ENCODE data around the gene SGMS1.
"Not testable (repeated sequence)": the region's sequence is repeated elsewhere in the genome, so short reads cannot be mapped to it uniquely, and the experiment has no call there.

SGMS1 gene

GRCh38 chr10:50382576-50383023 is 241.2 kb downstream of the SGMS1 start:
- H3K4me1 Mint-ChIP-seq (ENCODE audit: low read depth) = peaks cover 3% of the 10 kb centered on the region
- H3K4me3 Mint-ChIP-seq = no peak overlapping the region
- H3K27me3 Mint-ChIP-seq = no peaks in the 10 kb centered on the region
- no peaks in the 10 kb centered on the region for H3K9me3 Mint-ChIP-seq (ENCODE audit: low read depth)
- peaks cover 8% of the 10 kb centered on the region for H3K36me3 Mint-ChIP-seq
- no peak overlapping the region for H3K27ac Mint-ChIP-seq

- Mint-ChIP-seq H3K4me3 (no peak overlapping the region), H3K4me1 (ENCODE audit: low read depth) (peaks cover 10% of the 10 kb centered on the region), H3K36me3 (peaks cover 15% of the 10 kb centered on the region), H3K9me3 (ENCODE audit: low read depth) (no peaks in the 10 kb centered on the region), H3K27me3 (no peaks in the 10 kb centered on the region), H3K27ac (no peak overlapping the region)
Measured at GRCh38 chr10:50381642-50382041, 242.1 kb downstream of the SGMS1 start.

- Mint-ChIP-seq H3K27ac (no peak overlapping the region), H3K36me3 (peaks cover 13% of the 10 kb centered on the region), H3K9me3 (ENCODE audit: low read depth) (no peaks in the 10 kb centered on the region), H3K27me3 (no peaks in the 10 kb centered on the region), H3K4me1 (ENCODE audit: low read depth) (peaks cover 16% of the 10 kb centered on the region), H3K4me3 (no peak overlapping the region)
Measured at GRCh38 chr10:50379616-50380015, 244.1 kb downstream of the SGMS1 start.

GRCh38 chr10:50375745-50376144 is 248.0 kb downstream of the SGMS1 start:
- peaks cover 15% of the 10 kb centered on the region for H3K36me3 Mint-ChIP-seq
- no peaks in the 10 kb centered on the region for H3K27me3 Mint-ChIP-seq

GRCh38 chr10:50375051-50375452 is 248.7 kb downstream of the SGMS1 start:
- H3K27ac Mint-ChIP-seq = no peak overlapping the region
- no peaks in the 10 kb centered on the region for H3K27me3 Mint-ChIP-seq
- no peaks in the 10 kb centered on the region for H3K9me3 Mint-ChIP-seq (ENCODE audit: low read depth)
- peaks cover 16% of the 10 kb centered on the region for H3K36me3 Mint-ChIP-seq
- peaks cover 16% of the 10 kb centered on the region for H3K4me1 Mint-ChIP-seq (ENCODE audit: low read depth)
- H3K4me3 Mint-ChIP-seq = no peak overlapping the region

More at GRCh38 chr10:50375745-50376144, 248.0 kb downstream of the SGMS1 start:
- H3K9me3 Mint-ChIP-seq (ENCODE audit: low read depth) = no peaks in the 10 kb centered on the region
- no peak overlapping the region for H3K27ac Mint-ChIP-seq
- no peak overlapping the region for H3K4me3 Mint-ChIP-seq
- peaks cover 16% of the 10 kb centered on the region for H3K4me1 Mint-ChIP-seq (ENCODE audit: low read depth)

- Mint-ChIP-seq H3K9me3 (ENCODE audit: low read depth) (no peaks in the 10 kb centered on the region), H3K4me1 (ENCODE audit: low read depth) (peaks cover 16% of the 10 kb centered on the region), H3K36me3 (peaks cover 18% of the 10 kb centered on the region), H3K27ac (no peak overlapping the region), H3K27me3 (no peaks in the 10 kb centered on the region), H3K4me3 (no peak overlapping the region)
Measured at GRCh38 chr10:50373821-50374501, 249.8 kb downstream of the SGMS1 start.

- H3K9me3 Mint-ChIP-seq (ENCODE audit: low read depth) = no peaks in the 10 kb centered on the region
- no peak overlapping the region for H3K27ac Mint-ChIP-seq
- peaks cover 2% of the 10 kb centered on the region for H3K4me1 Mint-ChIP-seq (ENCODE audit: low read depth)
- no peaks in the 10 kb centered on the region for H3K27me3 Mint-ChIP-seq
- no peak overlapping the region for H3K4me3 Mint-ChIP-seq
- peaks cover 23% of the 10 kb centered on the region for H3K36me3 Mint-ChIP-seq
Measured at GRCh38 chr10:50369931-50370330, 253.8 kb downstream of the SGMS1 start.

- no peaks in the 10 kb centered on the region for H3K27me3 Mint-ChIP-seq
- H3K4me1 Mint-ChIP-seq (ENCODE audit: low read depth) = peaks cover 8% of the 10 kb centered on the region
- H3K36me3 Mint-ChIP-seq = peaks cover 37% of the 10 kb centered on the region
Measured at GRCh38 chr10:50367732-50368131, 256.0 kb downstream of the SGMS1 start.

GRCh38 chr10:50366421-50366820 is 257.3 kb downstream of the SGMS1 start:
- H3K4me3 Mint-ChIP-seq; H3K9me3 Mint-ChIP-seq (ENCODE audit: low read depth); H3K27me3 Mint-ChIP-seq; H3K27ac Mint-ChIP-seq: not testable (repeated sequence)
- H3K4me1 Mint-ChIP-seq (ENCODE audit: low read depth) = peaks cover 12% of the 10 kb centered on the region
- H3K36me3 Mint-ChIP-seq = peaks cover 38% of the 10 kb centered on the region

More at GRCh38 chr10:50367732-50368131, 256.0 kb downstream of the SGMS1 start:
- H3K27ac Mint-ChIP-seq = no peak overlapping the region
- H3K4me3 Mint-ChIP-seq = no peak overlapping the region
- no peaks in the 10 kb centered on the region for H3K9me3 Mint-ChIP-seq (ENCODE audit: low read depth)

- not testable (repeated sequence) for H3K4me3 Mint-ChIP-seq; H3K27me3 Mint-ChIP-seq; H3K27ac Mint-ChIP-seq; H3K9me3 Mint-ChIP-seq (ENCODE audit: low read depth)
- peaks cover 12% of the 10 kb centered on the region for H3K4me1 Mint-ChIP-seq (ENCODE audit: low read depth)
- peaks cover 36% of the 10 kb centered on the region for H3K36me3 Mint-ChIP-seq
Measured at GRCh38 chr10:50364730-50365129, 259.0 kb downstream of the SGMS1 start.

GRCh38 chr10:50362547-50363125 is 261.1 kb downstream of the SGMS1 start:
- peaks cover 17% of the 10 kb centered on the region for H3K4me1 Mint-ChIP-seq (ENCODE audit: low read depth)
- no peak overlapping the region for H3K27ac Mint-ChIP-seq
- no peaks in the 10 kb centered on the region for H3K27me3 Mint-ChIP-seq
- peaks cover 34% of the 10 kb centered on the region for H3K36me3 Mint-ChIP-seq
- H3K9me3 Mint-ChIP-seq (ENCODE audit: low read depth) = no peaks in the 10 kb centered on the region
- H3K4me3 Mint-ChIP-seq = no peak overlapping the region

- H3K27ac Mint-ChIP-seq = no peak overlapping the region
- H3K27me3 Mint-ChIP-seq = no peaks in the 10 kb centered on the region
- H3K4me3 Mint-ChIP-seq = no peak overlapping the region
- no peaks in the 10 kb centered on the region for H3K9me3 Mint-ChIP-seq (ENCODE audit: low read depth)
- H3K36me3 Mint-ChIP-seq = peaks cover 29% of the 10 kb centered on the region
- peaks cover 17% of the 10 kb centered on the region for H3K4me1 Mint-ChIP-seq (ENCODE audit: low read depth)
Measured at GRCh38 chr10:50361946-50362345, 261.8 kb downstream of the SGMS1 start.

- H3K9me3 Mint-ChIP-seq (ENCODE audit: low read depth) = no peaks in the 10 kb centered on the region
- peaks cover 17% of the 10 kb centered on the region for H3K36me3 Mint-ChIP-seq
- H3K27ac Mint-ChIP-seq = no peak overlapping the region
- peaks cover 15% of the 10 kb centered on the region for H3K4me1 Mint-ChIP-seq (ENCODE audit: low read depth)
- H3K27me3 Mint-ChIP-seq = no peaks in the 10 kb centered on the region
- no peak overlapping the region for H3K4me3 Mint-ChIP-seq
Measured at GRCh38 chr10:50360077-50360850, 263.5 kb downstream of the SGMS1 start.

- Mint-ChIP-seq H3K4me3 (no peak overlapping the region), H3K27me3 (no peaks in the 10 kb centered on the region), H3K27ac (no peak overlapping the region), H3K36me3 (peaks cover 16% of the 10 kb centered on the region), H3K9me3 (ENCODE audit: low read depth) (no peaks in the 10 kb centered on the region), H3K4me1 (ENCODE audit: low read depth) (peaks cover 12% of the 10 kb centered on the region)
Measured at GRCh38 chr10:50358925-50359687, 264.6 kb downstream of the SGMS1 start.

GRCh38 chr10:50358411-50358810 is 265.3 kb downstream of the SGMS1 start:
- H3K27ac Mint-ChIP-seq = no peak overlapping the region
- H3K4me1 Mint-ChIP-seq (ENCODE audit: low read depth) = peaks cover 12% of the 10 kb centered on the region
- H3K4me3 Mint-ChIP-seq = no peak overlapping the region
- peaks cover 13% of the 10 kb centered on the region for H3K36me3 Mint-ChIP-seq
- H3K9me3 Mint-ChIP-seq (ENCODE audit: low read depth) = no peaks in the 10 kb centered on the region
- H3K27me3 Mint-ChIP-seq = no peaks in the 10 kb centered on the region
